HFFc6 (cell line): ENCODE measurements around the gene CHD9. TPM values are rescaled to one million over a fixed set of nuclear protein-coding genes. Genes with fewer than 3 reads are reported as not detected.

ENCODE experiments used
- DNase-seq: peaks from one replicate; pipeline ENCODE4 v3.0.0-alpha.2; 2018
- H3K27ac Mint-ChIP-seq: 2 replicates; pipeline ENCODE4 v1.8.0; 2020; ENCODE audit warnings: mild to moderate bottlenecking, mixed read lengths
- H3K27me3 Mint-ChIP-seq: 2 replicates; pipeline ENCODE4 v1.8.0; 2021; ENCODE audit warnings: mild to moderate bottlenecking, moderate library complexity, mixed read lengths; ENCODE audit not compliant: insufficient read depth
- H3K36me3 Mint-ChIP-seq: 2 replicates; pipeline ENCODE4 v1.8.0; 2021; ENCODE audit warnings: low read depth, mixed read lengths
- H3K4me1 Mint-ChIP-seq: 2 replicates; pipeline ENCODE4 v1.8.0; 2020; ENCODE audit warnings: low read depth, mixed read lengths
- H3K4me3 Mint-ChIP-seq: 2 replicates; pipeline ENCODE4 v1.8.0; 2020; ENCODE audit warnings: mild to moderate bottlenecking, moderate library complexity, mixed read lengths
- H3K9me3 Mint-ChIP-seq: 2 replicates; pipeline ENCODE4 v1.8.0; 2020; ENCODE audit warnings: mild to moderate bottlenecking, mixed read lengths
- CTCF ChIP-seq: fragments of 200-600 bp; sonication (generic); IDR thresholded peaks from 2 replicates; pipeline ENCODE4 v1.5.0; 2021; ENCODE audit warnings: antibody characterized with exemption, mild to moderate bottlenecking
- total RNA-seq, 6 experiments: library from RNA; stranded (reverse); fragmentation: NEBNext Ultra II Directional; extraction: Animal tissue kit (Norgen Biotek cat#: 25700); gene quantifications; 2 replicates in 1 of 6; 3 replicates in 5 of 6; pipeline ENCODE4 v1.2.3, GENCODE V29; 2021

Gene CHD9
- total RNA-seq, 6 experiments from 2014 or later: 39.7 to 48.8 (median 45.7) TPM

- TF ChIP-seq CTCF: no peak
- peaks cover 64% of the 10 kb centered on the region for H3K4me1 Mint-ChIP-seq
- peak overlapping the region; percentile 36; the same call in 1 of the 2 replicates for H3K4me3 Mint-ChIP-seq
- no peaks in the 10 kb centered on the region for H3K9me3 Mint-ChIP-seq
- no peak for DNase-seq
- peaks cover 4% of the 10 kb centered on the region; the same call in 1 of the 2 replicates for H3K36me3 Mint-ChIP-seq
- peak overlapping the region; percentile 93 for H3K27ac Mint-ChIP-seq
- H3K27me3 Mint-ChIP-seq: no peaks in the 10 kb centered on the region
Observed at GRCh38 chr16:53092284-53092683, 37.5 kb downstream of the CHD9 start.

GRCh38 chr16:53093162-53093744 lies 38.5 kb downstream of the CHD9 start:
- peaks cover 65% of the 10 kb centered on the region for H3K4me1 Mint-ChIP-seq
- no peak for DNase-seq
- H3K27me3 Mint-ChIP-seq: no peaks in the 10 kb centered on the region
- TF ChIP-seq CTCF: no peak
- no peaks in the 10 kb centered on the region for H3K9me3 Mint-ChIP-seq
- H3K27ac Mint-ChIP-seq: 0 out of 2 replicates have a peak overlapping the region, but pooled peaks have one; percentile 26
- H3K4me3 Mint-ChIP-seq: no peak overlapping the region
- H3K36me3 Mint-ChIP-seq: peaks cover 4% of the 10 kb centered on the region; the same call in 1 of the 2 replicates

GRCh38 chr16:53094013-53094630 lies 39.3 kb downstream of the CHD9 start:
- Mint-ChIP-seq H3K4me3 (no peak overlapping the region), H3K4me1 (peaks cover 74% of the 10 kb centered on the region), H3K27me3 (no peaks in the 10 kb centered on the region), H3K36me3 (peaks cover 4% of the 10 kb centered on the region; the same call in 1 of the 2 replicates), H3K27ac (0 out of 2 replicates have a peak overlapping the region, but pooled peaks have one; percentile 26), H3K9me3 (no peaks in the 10 kb centered on the region)
- no peak for TF ChIP-seq CTCF
- no peak for DNase-seq

- Mint-ChIP-seq H3K4me1 (peaks cover 70% of the 10 kb centered on the region), H3K27me3 (no peaks in the 10 kb centered on the region), H3K36me3 (peaks cover 4% of the 10 kb centered on the region; the same call in 1 of the 2 replicates), H3K9me3 (no peaks in the 10 kb centered on the region), H3K4me3 (no peak overlapping the region), H3K27ac (peak overlapping the region; percentile 91)
- TF ChIP-seq CTCF: no peak
- no peak for DNase-seq
Observed at GRCh38 chr16:53097190-53097589, 42.4 kb downstream of the CHD9 start.

GRCh38 chr16:53098526-53099317 lies 43.9 kb downstream of the CHD9 start:
- Mint-ChIP-seq H3K27me3 (no peaks in the 10 kb centered on the region), H3K27ac (peak overlapping the region; percentile 91), H3K36me3 (peaks cover 4% of the 10 kb centered on the region; the same call in 1 of the 2 replicates), H3K9me3 (no peaks in the 10 kb centered on the region), H3K4me1 (peaks cover 65% of the 10 kb centered on the region), H3K4me3 (peak overlapping the region; percentile 81)
- peak; percentile 79 for DNase-seq
- TF ChIP-seq CTCF: no peak
